Forelimb muscle (tissue), 1 donor: ENCODE data around the gene CCR5AS.
"Not testable (repeated sequence)": the region's sequence is repeated elsewhere in the genome, so short reads cannot be mapped to it uniquely, and the experiment has no call there.

Source experiments
- DNase-seq: peaks from one replicate; pipeline ENCODE4 v3.0.0-alpha.2; 2013; ENCODE audit warnings: low read depth

CCR5AS gene

GRCh38 chr3:46429250-46429649 is 22.4 kb upstream of the CCR5AS start:
- DNase-seq, result no peak

- DNase-seq, result no peak
These were observed 21.3 kb upstream of the CCR5AS start for GRCh38 chr3:46427916-46428833.

GRCh38 chr3:46427404-46427803 is 20.5 kb upstream of the CCR5AS start:
- DNase-seq, result not testable (repeated sequence)

DNA sequence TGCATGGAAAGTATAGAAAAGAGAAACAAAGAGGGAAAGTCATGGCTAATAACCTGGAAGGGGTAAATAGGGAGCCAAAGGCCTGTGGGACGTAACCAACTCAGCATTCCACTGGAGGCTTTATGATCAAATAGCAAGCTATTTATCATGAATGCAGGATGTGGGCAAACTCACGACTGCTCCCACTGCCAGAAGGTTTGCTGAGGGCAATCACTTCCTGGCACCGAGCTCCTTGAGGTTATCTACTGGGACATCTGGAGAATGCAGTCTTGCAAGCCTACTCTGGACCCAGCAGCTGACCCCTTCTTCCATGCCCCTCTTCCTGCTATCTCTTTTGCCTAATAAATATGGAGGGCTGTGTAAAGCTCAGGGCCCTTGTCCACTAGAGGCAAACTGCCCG is 19.6 kb upstream of the CCR5AS start:
- not testable (repeated sequence) for DNase-seq

DNA sequence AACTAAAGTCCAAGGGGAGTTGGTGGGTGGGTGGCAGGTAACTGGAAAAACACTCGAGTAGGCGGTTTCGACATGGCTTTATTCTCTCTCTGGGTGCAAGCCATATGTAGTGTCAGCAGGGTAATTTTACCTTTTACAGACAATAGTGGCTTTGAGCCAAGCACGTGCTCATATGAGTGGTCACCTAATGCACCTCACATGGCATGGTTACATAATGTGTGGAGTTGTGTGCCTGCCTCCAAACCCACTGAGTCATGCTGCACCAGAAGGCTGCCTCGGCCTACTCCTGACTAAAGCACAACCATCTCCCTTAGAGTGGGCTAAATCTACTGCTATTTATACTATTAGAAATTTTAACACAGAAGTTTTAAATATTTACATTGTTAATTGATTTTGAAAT is 16.7 kb upstream of the CCR5AS start:
- DNase-seq, result no peak

- DNase-seq, result no peak
These were observed 15.8 kb upstream of the CCR5AS start for GRCh38 chr3:46422617-46423016.

DNA sequence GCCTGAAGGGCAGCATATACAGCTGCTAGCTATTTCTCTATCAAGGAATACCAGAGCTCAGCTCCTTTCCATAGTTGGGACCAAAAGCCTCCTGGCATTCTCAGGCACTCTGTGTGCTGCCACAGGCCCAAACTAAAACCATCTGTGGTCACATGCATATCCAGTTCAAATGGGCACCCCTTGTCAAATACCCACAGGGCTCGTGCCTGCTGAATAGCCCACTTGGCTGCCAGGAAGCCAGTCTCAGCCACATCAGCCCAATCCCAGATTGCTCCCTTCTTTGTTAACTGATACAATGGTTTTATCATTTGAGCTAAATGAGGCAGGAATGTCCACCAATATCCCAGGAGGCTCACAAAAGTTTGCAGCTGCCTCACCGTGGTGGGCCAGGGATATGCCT is 14.1 kb upstream of the CCR5AS start:
- DNase-seq, result no peak

DNA sequence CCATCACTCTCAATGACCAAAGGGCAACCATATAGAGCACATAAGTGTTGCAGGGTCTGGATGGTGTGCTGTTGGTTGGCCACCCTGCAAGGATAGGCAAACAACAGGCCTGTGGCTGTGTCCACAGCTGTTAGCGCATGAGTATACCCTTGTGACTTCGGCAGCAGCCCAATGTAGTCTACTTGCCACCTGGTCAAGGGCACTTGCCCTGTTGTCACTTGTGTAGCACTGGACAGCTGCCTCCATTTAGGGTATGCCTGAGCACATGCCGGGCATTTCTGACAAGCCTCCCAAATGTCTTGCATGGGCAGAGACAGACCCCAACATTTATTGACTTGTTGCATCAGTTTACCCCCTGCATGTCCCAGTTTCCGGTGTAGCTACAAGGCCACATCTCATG is 12.9 kb upstream of the CCR5AS start:
- no peak for DNase-seq

DNA sequence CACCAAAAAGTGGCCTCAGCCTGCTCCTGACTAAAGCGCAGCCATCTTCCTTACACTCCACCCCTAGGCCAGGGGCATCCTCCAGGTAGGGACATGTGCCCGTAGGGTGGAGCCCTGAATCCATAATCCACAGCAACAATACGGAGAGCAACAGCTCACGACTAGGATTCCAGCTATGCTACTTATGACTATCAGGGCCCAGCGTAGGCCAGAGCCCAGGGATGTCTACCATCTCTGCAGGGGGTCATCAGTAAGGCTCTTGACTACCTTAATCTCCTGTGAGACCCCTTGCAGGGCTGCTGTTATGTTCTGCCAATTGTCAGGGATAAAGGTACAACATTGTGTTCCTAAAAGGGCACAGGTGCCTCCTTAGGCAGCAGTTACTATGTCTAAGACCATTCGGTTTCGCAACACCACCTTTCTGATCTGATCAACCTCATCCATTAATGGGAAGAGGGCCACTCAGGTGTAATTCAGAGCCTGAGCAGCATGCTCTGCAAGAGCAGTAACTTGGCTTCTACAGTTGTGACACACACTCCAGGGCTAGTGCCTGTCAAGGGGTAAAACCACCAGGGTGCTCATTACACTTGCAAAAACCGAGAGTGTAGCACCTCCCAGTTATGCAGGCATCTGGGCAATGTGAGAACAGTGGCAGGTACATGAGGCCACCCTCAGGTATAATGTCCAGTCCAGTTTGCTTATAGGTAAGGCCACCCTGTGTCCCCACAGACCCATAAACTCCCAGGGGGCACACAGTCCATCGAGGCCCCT is 11.2 kb upstream of the CCR5AS start:
- no peak for DNase-seq

DNA sequence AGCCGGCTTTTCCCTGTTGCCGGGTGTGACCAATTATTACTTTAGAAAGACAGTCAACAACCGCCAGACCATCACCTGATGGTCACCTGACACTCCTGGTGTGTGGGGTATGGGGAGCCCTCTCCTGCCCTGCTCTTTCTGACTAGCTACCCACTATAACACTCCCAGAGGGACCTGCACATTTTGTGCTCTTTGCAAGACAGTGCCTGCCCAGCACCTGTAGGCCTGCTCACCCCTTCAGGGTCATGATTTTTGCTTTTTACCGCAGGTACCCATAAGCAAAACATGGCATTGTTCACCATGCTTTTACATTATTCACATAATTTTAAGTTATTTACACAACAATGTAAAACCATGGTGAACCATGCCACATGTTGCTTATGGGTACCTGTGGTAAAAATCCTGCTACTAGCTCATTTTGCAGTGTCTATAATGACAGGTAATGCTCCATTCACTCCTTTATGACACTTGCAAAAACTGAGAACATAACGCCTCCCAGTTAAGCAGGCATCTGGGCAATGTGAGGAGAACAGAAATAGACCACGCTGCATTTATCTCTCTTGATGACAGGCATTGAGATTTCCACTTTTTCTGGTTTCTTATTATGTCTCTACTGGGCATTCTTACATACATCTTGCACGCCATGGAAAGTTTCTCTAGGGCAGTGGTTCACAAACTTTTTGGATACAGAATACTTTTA is 10.1 kb upstream of the CCR5AS start:
- DNase-seq, result no peak

DNA sequence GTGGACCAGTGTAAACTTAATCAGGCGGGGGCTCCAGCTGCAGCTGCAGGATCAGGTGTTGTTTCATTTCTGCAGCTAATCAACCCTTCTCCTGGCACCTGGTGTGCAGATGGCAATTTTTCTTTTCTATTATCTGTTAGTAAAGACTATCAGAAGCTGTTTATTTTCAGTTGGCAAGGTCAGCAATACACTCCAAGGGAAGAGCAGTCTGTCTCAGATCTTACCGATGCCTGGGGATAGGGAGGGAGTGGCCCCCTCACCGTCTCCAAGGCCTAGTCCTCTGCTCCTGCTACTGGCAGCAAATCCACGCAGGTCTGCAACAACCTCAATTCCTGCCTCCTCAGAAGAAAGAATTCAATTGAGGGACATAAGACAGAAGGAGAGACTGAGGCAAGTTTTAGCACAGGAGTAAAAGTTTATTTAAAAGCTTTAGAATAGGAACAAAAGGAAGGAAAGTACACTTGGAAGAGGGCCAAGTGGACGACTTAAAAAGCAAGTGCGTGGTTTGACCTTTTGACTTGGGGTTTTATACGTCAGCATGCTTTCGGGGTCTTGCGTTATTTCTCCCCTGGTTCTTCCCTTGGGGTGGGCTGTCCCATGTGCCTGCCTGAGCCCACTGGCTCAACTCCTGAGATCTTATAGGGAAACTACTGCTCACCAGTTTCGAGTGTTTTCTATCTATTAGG is 9.4 kb upstream of the CCR5AS start:
- no peak for DNase-seq

DNA sequence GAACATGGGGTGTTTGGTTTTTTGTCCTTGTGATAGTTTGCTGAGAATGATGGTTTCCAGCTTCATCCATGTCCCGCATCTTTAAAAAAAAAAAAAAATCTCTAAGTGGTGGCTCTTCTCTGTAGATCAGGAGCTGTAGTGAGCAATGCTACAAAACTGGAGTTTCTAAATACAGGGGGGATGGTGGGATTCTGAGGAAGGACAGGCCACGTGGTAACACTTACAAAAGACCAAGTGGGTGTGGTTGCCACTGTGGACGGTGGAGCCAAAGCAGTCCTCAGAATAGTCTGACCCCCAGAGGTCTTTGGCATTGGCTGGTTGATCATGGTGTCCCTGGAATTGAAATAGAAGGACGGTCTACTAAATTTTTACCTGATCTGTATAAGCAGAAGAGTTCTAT is 7.9 kb upstream of the CCR5AS start:
- no peak for DNase-seq

GRCh38 chr3:46413951-46414350 is 7.1 kb upstream of the CCR5AS start:
- DNase-seq, result no peak

GRCh38 chr3:46412786-46413298 is 6.0 kb upstream of the CCR5AS start:
- DNase-seq, result no peak

- DNase-seq, result no peak
These were observed 4.4 kb upstream of the CCR5AS start for GRCh38 chr3:46411271-46411670.

DNA sequence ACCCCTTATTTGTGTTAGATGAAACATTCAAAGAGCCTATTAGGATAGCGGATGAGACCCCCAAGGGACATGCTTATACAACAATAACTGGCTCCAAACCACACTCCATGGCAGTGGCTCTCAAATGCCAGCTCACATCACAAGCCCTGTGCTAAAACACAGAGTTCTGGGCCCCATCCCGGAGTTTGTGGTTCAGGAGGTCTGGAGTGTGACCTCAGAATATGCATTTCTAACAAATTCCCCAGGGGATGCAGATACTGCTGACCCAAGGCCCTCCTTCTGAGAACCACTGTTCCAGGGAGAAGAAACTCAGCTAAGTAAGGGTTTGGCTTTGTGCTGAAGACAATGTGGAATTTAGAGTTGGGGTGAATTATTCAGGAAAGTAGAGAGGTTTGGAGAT is 3.8 kb upstream of the CCR5AS start:
- DNase-seq, result no peak

GRCh38 chr3:46409739-46410489 is 3.0 kb upstream of the CCR5AS start:
- no peak for DNase-seq

- DNase-seq, result no peak
These were observed 2.0 kb upstream of the CCR5AS start for GRCh38 chr3:46408853-46409252.

- DNase-seq, result no peak
These were observed 1.1 kb upstream of the CCR5AS start for GRCh38 chr3:46407970-46408369.

- no peak for DNase-seq
These were observed 451 bp downstream of the CCR5AS start for GRCh38 chr3:46406443-46406787.
